ENCODE data around the gene TIAM2.

DNA sequence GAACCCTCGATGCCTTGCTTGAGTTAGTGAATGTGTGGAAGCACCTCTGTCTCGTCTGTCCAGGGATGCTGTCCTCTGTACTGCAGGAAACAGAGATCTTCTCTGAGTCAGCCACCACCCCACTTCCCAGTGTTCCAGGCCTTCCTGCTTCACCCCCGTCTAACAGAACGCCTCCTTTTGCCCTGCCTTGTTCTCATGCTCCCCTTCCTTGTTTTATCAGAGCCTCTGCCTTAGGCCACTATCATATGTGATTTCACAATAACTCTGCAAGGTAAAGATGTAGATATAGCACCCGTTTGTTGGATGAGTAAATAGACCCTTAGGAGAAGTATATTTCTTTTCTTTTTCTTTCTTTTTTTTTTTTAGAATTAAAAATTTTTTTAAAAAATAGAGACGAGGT lies 162.0 kb downstream of the TIAM2 start:
- TF ChIP-seq, protein P1, sequence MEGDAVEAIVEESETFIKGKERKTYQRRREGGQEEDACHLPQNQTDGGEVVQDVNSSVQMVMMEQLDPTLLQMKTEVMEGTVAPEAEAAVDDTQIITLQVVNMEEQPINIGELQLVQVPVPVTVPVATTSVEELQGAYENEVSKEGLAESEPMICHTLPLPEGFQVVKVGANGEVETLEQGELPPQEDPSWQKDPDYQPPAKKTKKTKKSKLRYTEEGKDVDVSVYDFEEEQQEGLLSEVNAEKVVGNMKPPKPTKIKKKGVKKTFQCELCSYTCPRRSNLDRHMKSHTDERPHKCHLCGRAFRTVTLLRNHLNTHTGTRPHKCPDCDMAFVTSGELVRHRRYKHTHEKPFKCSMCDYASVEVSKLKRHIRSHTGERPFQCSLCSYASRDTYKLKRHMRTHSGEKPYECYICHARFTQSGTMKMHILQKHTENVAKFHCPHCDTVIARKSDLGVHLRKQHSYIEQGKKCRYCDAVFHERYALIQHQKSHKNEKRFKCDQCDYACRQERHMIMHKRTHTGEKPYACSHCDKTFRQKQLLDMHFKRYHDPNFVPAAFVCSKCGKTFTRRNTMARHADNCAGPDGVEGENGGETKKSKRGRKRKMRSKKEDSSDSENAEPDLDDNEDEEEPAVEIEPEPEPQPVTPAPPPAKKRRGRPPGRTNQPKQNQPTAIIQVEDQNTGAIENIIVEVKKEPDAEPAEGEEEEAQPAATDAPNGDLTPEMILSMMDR (IDR thresholded peaks at IDR 0.05), result no peak
- TF ChIP-seq EP300 (IDR thresholded peaks at IDR 0.05) (no peak), POLR2AphosphoS5 (IDR thresholded peaks at IDR 0.05) (no peak)
